GM12878 (cell line): ENCODE data around the gene TMEM131L. TPM values are rescaled to one million over a fixed set of nuclear protein-coding genes. Genes with fewer than 3 reads are reported as not detected.

Source experiments
- ATAC-seq: fragments of 200-7000 bp; cut with Tn5 transposase; 3 replicates; pipeline ENCODE4 v1.9.1; 2020; ENCODE audit warnings: mild to moderate bottlenecking, moderate library complexity
- BruUV-seq: library from RNA; stranded (reverse); fragments of 400-500 nt; replicated peaks from 2 replicates; lab custom pipeline; 2021; lab: Mats Ljungman, UMichigan
- CTCF ChIA-PET: fragments of 300-600 bp; sonication (Branson Sonifier 250); formaldehyde crosslinking; extraction: SDS; loops from one replicate; lab custom pipeline; 2021; ENCODE audit warnings: inconsistent platforms; lab: Yijun Ruan, JAX
- POLR2A ChIA-PET: fragments of 350-600 bp; formaldehyde crosslinking; extraction: SDS; loops from one replicate; lab custom pipeline; 2021; ENCODE audit warnings: inconsistent platforms; lab: Charles Lee
- RAD21 ChIA-PET: fragments of 300-600 bp; sonication (Branson Sonifier 250); formaldehyde crosslinking; loops from one replicate; lab custom pipeline; 2023; ENCODE audit warnings: antibody characterized with exemption; ENCODE audit not compliant: unreplicated experiment; lab: Charles Lee
- SMC1A ChIA-PET: fragments of 300-600 bp; sonication (Branson Sonifier 250); formaldehyde crosslinking; loops from one replicate; lab custom pipeline; 2023; ENCODE audit not compliant: unreplicated experiment, uncharacterized antibody; lab: Charles Lee
- DNase-seq: peaks from one replicate; pipeline ENCODE4 v3.0.0-alpha.2; 2011; ENCODE audit warnings: low read depth, low spot score
- FAIRE-seq: peaks from 3 replicates; lab custom pipeline; 2011; peaks lifted over from hg19 to GRCh38; lab: Jason Lieb, UNC
- H2AFZ ChIP-seq: 2 replicates; pipeline ENCODE4 v1.6.0; 2011; ENCODE audit warnings: low read depth, low read length, control low read depth; ENCODE audit not compliant: control insufficient read depth
- H3K27ac ChIP-seq: 2 replicates; pipeline ENCODE4 v1.5.1; 2011; ENCODE audit warnings: control low read depth; ENCODE audit not compliant: control insufficient read depth, insufficient read depth
- H3K27me3 ChIP-seq, 2 experiments: replicated peaks in 1 of 2; 2 replicates each; pipeline versions ENCODE4 v1.6.0 to v1.6.1; 2011; ENCODE audit warnings: low read length in 1 of 2; ENCODE audit not compliant: control insufficient read depth in 2 of 2, insufficient read depth in 2 of 2
- H3K36me3 ChIP-seq, 2 experiments: 2 replicates each; pipeline ENCODE4 v1.5.1; 2011; ENCODE audit warnings: low read length in 1 of 2; ENCODE audit not compliant: control insufficient read depth in 2 of 2, insufficient read depth in 2 of 2
- H3K4me1 ChIP-seq: 2 replicates; pipeline ENCODE4 v1.6.1; 2011; ENCODE audit warnings: mild to moderate bottlenecking, low read length, moderate library complexity, mixed read lengths; ENCODE audit not compliant: control insufficient read depth, insufficient read depth
- H3K4me2 ChIP-seq: 2 replicates; pipeline ENCODE4 v1.6.0; 2011; ENCODE audit warnings: control low read depth; ENCODE audit not compliant: control insufficient read depth, insufficient read depth
- H3K4me3 ChIP-seq: fragments of 200-600 bp; sonication (generic); 2 replicates; pipeline ENCODE4 v1.5.1; 2016
- H3K79me2 ChIP-seq: 2 replicates; pipeline ENCODE4 v1.6.0; 2011; ENCODE audit warnings: low read length; ENCODE audit not compliant: control insufficient read depth, insufficient read depth
- H3K9ac ChIP-seq: 2 replicates; pipeline ENCODE4 v1.8.0; 2011; ENCODE audit warnings: low read length, control low read depth, mixed read lengths; ENCODE audit not compliant: control insufficient read depth, insufficient read depth
- H3K9me3 ChIP-seq: replicated peaks from 3 replicates; pipeline ENCODE4 v1.5.1; 2011; ENCODE audit warnings: mild to moderate bottlenecking, low read length; ENCODE audit not compliant: control insufficient read depth, insufficient read depth
- H4K20me1 ChIP-seq: 2 replicates; pipeline ENCODE4 v1.6.0; 2011; ENCODE audit not compliant: control insufficient read depth, insufficient read depth
- CHD1 ChIP-seq: IDR thresholded peaks from 2 replicates; pipeline ENCODE4 v1.6.1; 2012; ENCODE audit warnings: low read depth, low read length, improper control_type of control experiment
- KDM1A ChIP-seq: fragments of 200-600 bp; sonication (generic); IDR thresholded peaks from 2 replicates; pipeline ENCODE4 v1.6.1; 2016; ENCODE audit warnings: borderline replicate concordance
- MTA3 ChIP-seq: IDR thresholded peaks from 2 replicates; pipeline ENCODE4 v1.6.1; 2012; ENCODE audit warnings: low read length, inconsistent platforms, borderline replicate concordance
- POLR2AphosphoS2 ChIP-seq: IDR thresholded peaks from 2 replicates; pipeline ENCODE4 v1.6.1; 2011; ENCODE audit warnings: low read depth, mild to moderate bottlenecking, low read length, improper control_type of control experiment, moderate library complexity
- SPI1 ChIP-seq: IDR thresholded peaks from 2 replicates; pipeline ENCODE4 v1.6.1; 2011; ENCODE audit warnings: low read depth, mild to moderate bottlenecking, low read length, moderate library complexity, borderline replicate concordance; ENCODE audit not compliant: insufficient read depth
- SREBF2 ChIP-seq: IDR thresholded peaks from 2 replicates; pipeline ENCODE4 v1.6.1; 2012; ENCODE audit warnings: mild to moderate bottlenecking, low read length
- ZNF622 ChIP-seq: fragments of 450-650 bp; IDR thresholded peaks from 2 replicates; pipeline ENCODE4 v1.6.1; 2017; ENCODE audit warnings: mild to moderate bottlenecking, inconsistent platforms
- WGBS: methylation state at CpG from one replicate; pipeline ENCODE4 v1.1.6; 2016; ENCODE audit warnings: low lambda C conversion rate; ENCODE audit not compliant: insufficient replicate concordance, insufficient coverage; ENCODE audit errors: missing lambda C conversion rate; 5-methylcytosine and 5-hydroxymethylcytosine counted together
- in situ Hi-C: fragments of 300-500 bp; cut with MboI; formaldehyde crosslinking; loops from 9 replicates; pipeline ENCODE4 v1.14.3; 2018; ENCODE audit warnings: mixed read lengths
- intact Hi-C: fragments of 100-400 bp; cut with micrococcal nuclease; formaldehyde crosslinking; loops from one replicate; pipeline ENCODE4 v1.14.2; 2022; ENCODE audit not compliant: unreplicated experiment
- polyA plus RNA-seq, 11 experiments: library from polyadenylated mRNA; depleted of rRNA in 4 of 11; unstranded in 6 of 11; stranded (reverse) in 5 of 11; fragments of >200 nt; fragmentation: Nextera tagmentation in 4 of 11; fragmentation: Illumina TruSeq in 1 of 11; extraction: Ambion mirVana in 4 of 11; extraction: Trizol in 1 of 11; gene quantifications; 1 replicate in 1 of 11; 2 replicates in 10 of 11; pipeline versions ENCODE4 v1.2.1 to v1.2.3, GENCODE V29; 2011 to 2016; ENCODE audit warnings: inconsistent platforms in 2 of 11, missing spikeins in 2 of 11, low read depth in 1 of 11
- total RNA-seq, 4 experiments: library from RNA; depleted of rRNA in 3 of 4; stranded (reverse); fragments of >200 nt in 3 of 4; fragmentation: Illumina TruSeq in 1 of 4; extraction: Trizol in 1 of 4; gene quantifications; 2 replicates each; pipeline versions ENCODE4 v1.2.1 to v1.2.3, GENCODE V29; 2013 to 2021
- TF ChIP-seq, protein P1 (sequence below): fragments of 150-350 bp; IDR thresholded peaks from 2 replicates; pipeline ENCODE4 v1.6.1; 2016; ENCODE audit warnings: low read depth, low read length
- TF ChIP-seq, protein P2 (sequence below): fragments of 450-650 bp; formaldehyde crosslinking; IDR thresholded peaks from 2 replicates; pipeline ENCODE4 v1.5.0; 2022; ENCODE audit warnings: mild to moderate bottlenecking, missing genetic modification characterization
- TF ChIP-seq, protein P3 (sequence below): IDR thresholded peaks from 2 replicates; pipeline ENCODE4 v1.6.1; 2012; ENCODE audit warnings: low read depth, low read length, improper control_type of control experiment

Gene TMEM131L
- total and polyA plus RNA-seq, 10 of the 15 experiments (the other 5 are each of a cell fraction or from before 2014, with no cell fraction given) = 8.5 to 101 (median 74.4) TPM

DNA sequence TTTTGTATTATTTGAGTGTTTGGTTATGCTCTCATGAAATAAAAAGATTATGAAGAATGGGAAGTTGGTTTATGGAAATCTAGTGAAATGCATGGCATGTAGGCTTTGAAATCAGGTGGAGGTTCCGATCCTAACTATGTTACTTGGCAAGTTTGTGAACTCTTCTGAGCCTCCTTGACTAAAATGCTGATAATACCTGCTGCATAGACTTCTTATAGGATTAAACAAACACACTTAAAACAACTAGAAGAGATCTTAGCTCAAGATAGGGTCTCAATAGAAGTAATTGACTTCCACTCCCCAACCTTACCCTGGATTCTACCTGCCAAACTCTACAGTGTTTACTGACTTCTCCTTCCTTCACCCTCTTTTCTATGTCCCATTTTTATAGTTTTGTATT is 195.7 kb downstream of the TMEM131L start:
- H3K9ac ChIP-seq = no peak overlapping the region
- no peaks in the 10 kb centered on the region; the same call in 2 of the 3 replicates for H3K9me3 ChIP-seq
- TF ChIP-seq, protein P1, sequence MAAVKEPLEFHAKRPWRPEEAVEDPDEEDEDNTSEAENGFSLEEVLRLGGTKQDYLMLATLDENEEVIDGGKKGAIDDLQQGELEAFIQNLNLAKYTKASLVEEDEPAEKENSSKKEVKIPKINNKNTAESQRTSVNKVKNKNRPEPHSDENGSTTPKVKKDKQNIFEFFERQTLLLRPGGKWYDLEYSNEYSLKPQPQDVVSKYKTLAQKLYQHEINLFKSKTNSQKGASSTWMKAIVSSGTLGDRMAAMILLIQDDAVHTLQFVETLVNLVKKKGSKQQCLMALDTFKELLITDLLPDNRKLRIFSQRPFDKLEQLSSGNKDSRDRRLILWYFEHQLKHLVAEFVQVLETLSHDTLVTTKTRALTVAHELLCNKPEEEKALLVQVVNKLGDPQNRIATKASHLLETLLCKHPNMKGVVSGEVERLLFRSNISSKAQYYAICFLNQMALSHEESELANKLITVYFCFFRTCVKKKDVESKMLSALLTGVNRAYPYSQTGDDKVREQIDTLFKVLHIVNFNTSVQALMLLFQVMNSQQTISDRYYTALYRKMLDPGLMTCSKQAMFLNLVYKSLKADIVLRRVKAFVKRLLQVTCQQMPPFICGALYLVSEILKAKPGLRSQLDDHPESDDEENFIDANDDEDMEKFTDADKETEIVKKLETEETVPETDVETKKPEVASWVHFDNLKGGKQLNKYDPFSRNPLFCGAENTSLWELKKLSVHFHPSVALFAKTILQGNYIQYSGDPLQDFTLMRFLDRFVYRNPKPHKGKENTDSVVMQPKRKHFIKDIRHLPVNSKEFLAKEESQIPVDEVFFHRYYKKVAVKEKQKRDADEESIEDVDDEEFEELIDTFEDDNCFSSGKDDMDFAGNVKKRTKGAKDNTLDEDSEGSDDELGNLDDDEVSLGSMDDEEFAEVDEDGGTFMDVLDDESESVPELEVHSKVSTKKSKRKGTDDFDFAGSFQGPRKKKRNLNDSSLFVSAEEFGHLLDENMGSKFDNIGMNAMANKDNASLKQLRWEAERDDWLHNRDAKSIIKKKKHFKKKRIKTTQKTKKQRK = no peak
- TF ChIP-seq CHD1 (no peak), KDM1A (no peak), POLR2AphosphoS2 (no peak), SPI1 (no peak), MTA3 (no peak), SREBF2 (no peak), ZNF622 (no peak)
- TF ChIP-seq, protein P2, sequence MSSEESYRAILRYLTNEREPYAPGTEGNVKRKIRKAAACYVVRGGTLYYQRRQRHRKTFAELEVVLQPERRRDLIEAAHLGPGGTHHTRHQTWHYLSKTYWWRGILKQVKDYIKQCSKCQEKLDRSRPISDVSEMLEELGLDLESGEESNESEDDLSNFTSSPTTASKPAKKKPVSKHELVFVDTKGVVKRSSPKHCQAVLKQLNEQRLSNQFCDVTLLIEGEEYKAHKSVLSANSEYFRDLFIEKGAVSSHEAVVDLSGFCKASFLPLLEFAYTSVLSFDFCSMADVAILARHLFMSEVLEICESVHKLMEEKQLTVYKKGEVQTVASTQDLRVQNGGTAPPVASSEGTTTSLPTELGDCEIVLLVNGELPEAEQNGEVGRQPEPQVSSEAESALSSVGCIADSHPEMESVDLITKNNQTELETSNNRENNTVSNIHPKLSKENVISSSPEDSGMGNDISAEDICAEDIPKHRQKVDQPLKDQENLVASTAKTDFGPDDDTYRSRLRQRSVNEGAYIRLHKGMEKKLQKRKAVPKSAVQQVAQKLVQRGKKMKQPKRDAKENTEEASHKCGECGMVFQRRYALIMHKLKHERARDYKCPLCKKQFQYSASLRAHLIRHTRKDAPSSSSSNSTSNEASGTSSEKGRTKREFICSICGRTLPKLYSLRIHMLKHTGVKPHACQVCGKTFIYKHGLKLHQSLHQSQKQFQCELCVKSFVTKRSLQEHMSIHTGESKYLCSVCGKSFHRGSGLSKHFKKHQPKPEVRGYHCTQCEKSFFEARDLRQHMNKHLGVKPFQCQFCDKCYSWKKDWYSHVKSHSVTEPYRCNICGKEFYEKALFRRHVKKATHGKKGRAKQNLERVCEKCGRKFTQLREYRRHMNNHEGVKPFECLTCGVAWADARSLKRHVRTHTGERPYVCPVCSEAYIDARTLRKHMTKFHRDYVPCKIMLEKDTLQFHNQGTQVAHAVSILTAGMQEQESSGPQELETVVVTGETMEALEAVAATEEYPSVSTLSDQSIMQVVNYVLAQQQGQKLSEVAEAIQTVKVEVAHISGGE (CRISPR knock-in tag) = no peak
- TF ChIP-seq, protein P3, sequence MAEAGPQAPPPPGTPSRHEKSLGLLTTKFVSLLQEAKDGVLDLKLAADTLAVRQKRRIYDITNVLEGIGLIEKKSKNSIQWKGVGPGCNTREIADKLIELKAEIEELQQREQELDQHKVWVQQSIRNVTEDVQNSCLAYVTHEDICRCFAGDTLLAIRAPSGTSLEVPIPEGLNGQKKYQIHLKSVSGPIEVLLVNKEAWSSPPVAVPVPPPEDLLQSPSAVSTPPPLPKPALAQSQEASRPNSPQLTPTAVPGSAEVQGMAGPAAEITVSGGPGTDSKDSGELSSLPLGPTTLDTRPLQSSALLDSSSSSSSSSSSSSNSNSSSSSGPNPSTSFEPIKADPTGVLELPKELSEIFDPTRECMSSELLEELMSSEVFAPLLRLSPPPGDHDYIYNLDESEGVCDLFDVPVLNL = no peak
- in situ Hi-C loops (no loop called here), intact Hi-C loops (no loop called here)
- no TSS peak for BruUV-seq
- H3K27me3 ChIP-seq = no peaks in the 10 kb centered on the region
- H4K20me1 ChIP-seq = no peaks in the 10 kb centered on the region
- 73% methylated on average over 1 of the region's 1 CpG for WGBS
- no peaks in the 10 kb centered on the region for H3K36me3 ChIP-seq
- H3K27ac ChIP-seq = no peak overlapping the region
- no peak for FAIRE-seq
- no peaks in the 10 kb centered on the region for H3K79me2 ChIP-seq
- H3K4me2 ChIP-seq = no peak overlapping the region
- no peak overlapping the region for H3K4me3 ChIP-seq
- no peak for DNase-seq
- RAD21 ChIA-PET = no interaction called here
- H2AFZ ChIP-seq = no peak overlapping the region
- SMC1A ChIA-PET = no interaction called here
- no peak for ATAC-seq
- H3K4me1 ChIP-seq = no peaks in the 10 kb centered on the region
- CTCF ChIA-PET = no interaction called here
- POLR2A ChIA-PET = no interaction called here
